IgD-negative memory B cell (primary cell): ENCODE results near the gene INSRR. TPM values are rescaled to one million over a fixed set of nuclear protein-coding genes. Genes with fewer than 3 reads are reported as not detected.

Experiments used
- H3K27ac Mint-ChIP-seq, 3 donors: one replicate each; pipeline ENCODE4 v1.8.0; 2020 to 2022; ENCODE audit warnings: mild to moderate bottlenecking in 3 of 3, mixed read lengths in 3 of 3, moderate library complexity in 1 of 3
- H3K27me3 Mint-ChIP-seq: one replicate; pipeline ENCODE4 v1.8.0; 2021; ENCODE audit warnings: mixed read lengths
- H3K36me3 Mint-ChIP-seq: one replicate; pipeline ENCODE4 v1.8.0; 2020; ENCODE audit warnings: mild to moderate bottlenecking, mixed read lengths
- H3K4me1 Mint-ChIP-seq, 3 donors: one replicate each; pipeline ENCODE4 v1.8.0; 2020 to 2022; ENCODE audit warnings: mixed read lengths in 3 of 3, mild to moderate bottlenecking in 1 of 3
- H3K4me3 Mint-ChIP-seq, 4 donors: one replicate each; pipeline ENCODE4 v1.8.0; 2020 to 2022; ENCODE audit warnings: mild to moderate bottlenecking in 4 of 4, mixed read lengths in 4 of 4, moderate library complexity in 3 of 4
- H3K9me3 Mint-ChIP-seq, 3 donors: one replicate each; pipeline ENCODE4 v1.8.0; 2020 to 2021; ENCODE audit warnings: mixed read lengths in 3 of 3, mild to moderate bottlenecking in 1 of 3
- polyA plus RNA-seq: library from polyadenylated mRNA; unstranded; fragments of 300-500 nt; fragmentation: Illumina TruSeq; gene quantifications from one replicate; pipeline ENCODE4 v1.2.3, GENCODE V29; 2021

INSRR gene
- polyA plus RNA-seq, 1 donor from 2014 or later, result not detected

DNA sequence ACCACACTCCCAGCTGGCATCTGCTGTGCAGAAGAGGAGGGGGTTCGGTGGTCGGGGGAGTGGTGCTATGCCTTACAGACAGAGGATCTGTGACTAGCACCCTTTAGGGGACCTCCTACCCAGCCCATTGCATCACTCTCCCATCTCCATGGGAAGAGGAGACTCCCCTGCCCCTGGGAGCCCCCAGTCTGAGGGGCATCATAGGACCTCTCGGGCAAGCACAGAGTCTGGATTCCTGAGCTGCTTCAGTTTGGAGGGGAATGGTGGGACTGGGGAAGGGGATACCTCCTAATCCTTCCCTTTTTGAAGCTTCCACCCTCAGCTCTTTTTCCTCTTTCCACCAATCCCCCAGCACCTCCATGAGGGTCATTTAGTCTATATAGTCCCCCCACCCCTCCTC, 1.4 kb downstream of the INSRR start:
- Mint-ChIP-seq H3K4me3 (no peak overlapping the region), H3K36me3 (no peaks in the 10 kb centered on the region), H3K9me3 (no peaks in the 10 kb centered on the region), H3K27me3 (peaks cover 48% of the 10 kb centered on the region), H3K4me1 (peaks cover 4 to 9% (median 5%) of the 10 kb centered on the region in 3 donors), H3K27ac (no peak overlapping the region)

- peaks cover 4 to 6% (median 5%) of the 10 kb centered on the region in 3 donors for H3K4me1 Mint-ChIP-seq
- H3K27me3 Mint-ChIP-seq, result peaks cover 40% of the 10 kb centered on the region
- no peaks in the 10 kb centered on the region for H3K9me3 Mint-ChIP-seq
- no peak overlapping the region for H3K27ac Mint-ChIP-seq
- no peak overlapping the region for H3K4me3 Mint-ChIP-seq
- no peaks in the 10 kb centered on the region for H3K36me3 Mint-ChIP-seq
Measured at GRCh38 chr1:156856282-156856785, 2.6 kb downstream of the INSRR start.

GRCh38 chr1:156854634-156855033, 4.3 kb downstream of the INSRR start:
- H3K27me3 Mint-ChIP-seq, result peaks cover 34% of the 10 kb centered on the region
- peaks cover 2 to 4% (median 3%) of the 10 kb centered on the region in 3 donors for H3K4me1 Mint-ChIP-seq

GRCh38 chr1:156853761-156854160, 5.2 kb downstream of the INSRR start:
- peaks cover 2 to 4% (median 4%) of the 10 kb centered on the region in 3 donors for H3K4me1 Mint-ChIP-seq
- no peak overlapping the region for H3K27ac Mint-ChIP-seq
- peaks cover 35% of the 10 kb centered on the region for H3K27me3 Mint-ChIP-seq
- no peaks in the 10 kb centered on the region for H3K9me3 Mint-ChIP-seq
- H3K4me3 Mint-ChIP-seq, result no peak overlapping the region
- peaks cover 2% of the 10 kb centered on the region for H3K36me3 Mint-ChIP-seq

More at GRCh38 chr1:156854634-156855033, 4.3 kb downstream of the INSRR start:
- Mint-ChIP-seq H3K36me3 (peaks cover 2% of the 10 kb centered on the region), H3K4me3 (no peak overlapping the region), H3K9me3 (no peaks in the 10 kb centered on the region), H3K27ac (no peak overlapping the region)

- Mint-ChIP-seq H3K4me1 (peaks cover 0 to 1% (median 0%) of the 10 kb centered on the region in 3 donors), H3K4me3 (no peak overlapping the region), H3K9me3 (no peaks in the 10 kb centered on the region), H3K27me3 (peaks cover 33% of the 10 kb centered on the region), H3K36me3 (peaks cover 2% of the 10 kb centered on the region), H3K27ac (no peak overlapping the region)
Measured at GRCh38 chr1:156852418-156852874, 6.5 kb downstream of the INSRR start.

DNA sequence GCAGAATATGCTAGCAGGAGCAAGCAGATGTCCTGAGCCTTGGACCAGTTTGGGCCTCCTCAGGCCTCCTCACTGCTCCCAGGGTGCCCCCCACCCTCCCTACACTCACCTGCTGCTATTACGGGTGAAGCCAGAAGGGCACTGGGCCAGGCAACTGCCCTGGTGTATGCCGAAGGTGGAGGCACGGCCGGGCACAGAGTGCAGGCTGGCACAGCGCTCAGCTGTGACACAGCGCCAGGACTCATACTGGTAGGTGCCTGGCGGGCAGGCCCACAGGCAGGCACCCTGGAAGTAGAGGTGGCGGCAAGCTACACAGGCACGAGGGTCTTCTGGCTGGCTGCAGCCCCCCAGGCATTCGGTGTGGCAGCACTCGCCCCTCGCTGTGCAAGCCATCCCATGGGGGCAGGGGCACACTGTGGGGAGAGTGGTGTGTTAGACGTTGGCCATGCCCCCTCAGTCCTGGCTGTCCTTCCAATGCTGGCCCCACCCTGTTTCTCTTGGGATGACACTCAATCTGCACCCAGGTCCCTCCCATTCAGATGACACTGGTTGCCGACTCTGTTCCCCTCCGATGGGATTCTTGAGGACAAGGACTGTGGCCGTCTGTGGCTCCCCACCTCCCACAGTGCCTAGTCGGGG, 7.0 kb downstream of the INSRR start:
- Mint-ChIP-seq H3K36me3 (peaks cover 2% of the 10 kb centered on the region), H3K27me3 (peaks cover 37% of the 10 kb centered on the region), H3K4me3 (no peak overlapping the region), H3K9me3 (no peaks in the 10 kb centered on the region), H3K4me1 (peaks cover 0 to 1% (median 1%) of the 10 kb centered on the region in 3 donors), H3K27ac (no peak overlapping the region)

GRCh38 chr1:156849151-156849496, 9.8 kb downstream of the INSRR start:
- Mint-ChIP-seq H3K4me1 (peaks cover 0 to 6% (median 1%) of the 10 kb centered on the region in 3 donors), H3K27me3 (peaks cover 51% of the 10 kb centered on the region), H3K36me3 (peaks cover 2% of the 10 kb centered on the region), H3K27ac (no peak overlapping the region), H3K4me3 (peak overlapping the region in 1 of 4 donors; percentile 58), H3K9me3 (no peaks in the 10 kb centered on the region)

DNA sequence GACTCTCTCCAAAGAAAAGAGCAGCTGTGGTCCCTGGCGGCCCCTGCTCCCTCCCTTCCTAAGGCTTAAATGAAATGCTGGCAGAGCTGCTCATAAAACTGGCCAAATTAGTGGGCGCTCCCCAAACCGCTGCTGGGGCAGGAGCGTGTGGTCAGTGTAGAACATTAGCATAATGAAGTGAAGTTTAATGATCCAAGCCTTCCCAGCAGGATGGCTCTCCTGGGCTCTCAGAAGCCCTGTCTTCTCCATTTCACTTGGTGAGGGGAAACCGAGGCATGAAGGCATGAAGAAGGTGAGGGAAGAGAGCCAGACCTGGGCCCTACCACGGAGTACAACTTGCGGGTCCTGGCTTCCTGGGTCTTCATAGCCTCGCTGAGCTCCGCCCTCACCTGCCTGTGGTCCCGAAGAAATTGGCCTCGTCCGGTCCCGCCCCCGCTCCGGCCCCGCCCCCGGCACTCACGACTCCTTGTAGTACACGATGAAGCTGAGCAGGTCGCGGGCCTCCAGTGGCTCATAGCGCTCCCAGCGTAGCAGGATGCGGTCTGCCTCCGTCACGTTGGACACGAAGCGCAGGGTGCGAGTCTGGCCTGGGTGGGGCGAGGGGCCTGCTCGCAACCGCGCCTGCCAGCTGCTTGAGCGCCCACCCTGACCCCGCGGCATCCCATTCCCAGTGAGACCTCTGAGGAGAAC, 10.3 kb downstream of the INSRR start:
- Mint-ChIP-seq H3K36me3 (peaks cover 2% of the 10 kb centered on the region), H3K27ac (no peak overlapping the region), H3K9me3 (no peaks in the 10 kb centered on the region), H3K4me3 (peak overlapping the region in 2 of 4 donors; percentile 39 to 58), H3K27me3 (peaks cover 50% of the 10 kb centered on the region), H3K4me1 (peaks cover 0 to 6% (median 1%) of the 10 kb centered on the region in 3 donors)

GRCh38 chr1:156847591-156848460, 11.1 kb downstream of the INSRR start:
- Mint-ChIP-seq H3K9me3 (peaks cover 0 to under 1% (median 0%) of the 10 kb centered on the region in 3 donors), H3K27ac (no peak overlapping the region), H3K4me3 (peak overlapping the region in 2 of 4 donors; percentile 39 to 58), H3K4me1 (peaks cover 0 to 6% (median 1%) of the 10 kb centered on the region in 3 donors), H3K27me3 (peaks cover 53% of the 10 kb centered on the region), H3K36me3 (peaks cover 2% of the 10 kb centered on the region)

- H3K27me3 Mint-ChIP-seq, result peaks cover 59% of the 10 kb centered on the region
- H3K4me1 Mint-ChIP-seq, result peaks cover 0 to 6% (median 1%) of the 10 kb centered on the region in 3 donors
- H3K9me3 Mint-ChIP-seq, result peaks cover 0 to 2% (median 0%) of the 10 kb centered on the region in 3 donors
- no peak overlapping the region for H3K4me3 Mint-ChIP-seq
- no peak overlapping the region for H3K27ac Mint-ChIP-seq
- peaks cover 2% of the 10 kb centered on the region for H3K36me3 Mint-ChIP-seq
Measured at GRCh38 chr1:156846643-156847042, 12.3 kb downstream of the INSRR start.

- Mint-ChIP-seq H3K36me3 (peaks cover 2% of the 10 kb centered on the region), H3K27ac (no peak overlapping the region), H3K4me1 (peaks cover 0 to 6% (median 1%) of the 10 kb centered on the region in 3 donors), H3K4me3 (peak overlapping the region in 1 of 4 donors; percentile 54), H3K27me3 (peaks cover 60% of the 10 kb centered on the region), H3K9me3 (peaks cover 0 to 2% (median 0%) of the 10 kb centered on the region in 3 donors)
Measured at GRCh38 chr1:156845953-156846545, 12.9 kb downstream of the INSRR start.

DNA sequence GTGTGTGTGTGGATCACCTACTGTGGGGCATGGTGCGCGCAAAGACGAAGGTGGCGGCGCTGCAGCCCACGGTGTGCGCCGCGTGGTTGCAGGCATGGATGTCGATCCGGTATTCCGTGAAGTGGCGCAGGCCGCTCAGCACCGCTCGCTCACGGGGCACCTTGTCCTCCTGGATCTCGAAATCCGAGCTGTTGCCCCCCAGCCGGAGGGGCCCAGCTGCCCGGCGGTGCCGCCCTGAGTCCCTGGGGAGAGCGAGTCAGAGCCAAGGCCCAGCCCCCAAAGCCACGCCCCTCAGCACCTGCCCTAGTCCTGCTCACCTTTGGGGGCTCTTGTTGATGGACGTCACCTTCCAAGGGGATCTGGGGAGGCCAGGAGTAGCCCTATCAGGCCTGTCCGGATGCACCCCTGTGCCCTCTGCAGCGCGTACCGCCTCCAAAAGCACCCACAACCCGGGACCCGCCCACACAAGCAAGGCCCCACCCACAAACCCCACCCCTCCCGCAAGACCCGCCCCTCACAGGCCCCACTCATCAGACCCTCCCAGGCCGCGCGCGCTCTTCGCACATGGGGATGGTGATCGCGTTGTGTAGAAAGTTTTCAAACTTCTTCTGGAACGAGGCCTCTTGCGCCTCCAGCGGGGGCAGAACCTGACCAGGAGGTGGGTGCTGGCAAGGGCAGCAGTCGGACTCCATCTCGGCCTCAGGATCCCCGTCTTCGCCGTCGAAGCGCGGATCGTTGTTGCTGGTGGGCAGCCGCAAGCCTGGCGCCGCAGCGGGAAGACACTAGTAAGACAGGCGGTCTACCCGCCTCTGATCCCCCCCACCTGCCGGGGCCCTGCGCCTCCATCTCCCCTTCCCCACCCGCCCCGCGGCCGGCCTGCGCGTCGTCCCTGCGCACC, 13.6 kb downstream of the INSRR start:
- Mint-ChIP-seq H3K27ac (no peak overlapping the region), H3K36me3 (no peaks in the 10 kb centered on the region), H3K4me3 (peak overlapping the region in 2 of 4 donors; percentile 8 to 31), H3K4me1 (peaks cover 0 to 6% (median 1%) of the 10 kb centered on the region in 3 donors), H3K9me3 (peaks cover 0 to 2% (median 0%) of the 10 kb centered on the region in 3 donors), H3K27me3 (peaks cover 62% of the 10 kb centered on the region)

DNA sequence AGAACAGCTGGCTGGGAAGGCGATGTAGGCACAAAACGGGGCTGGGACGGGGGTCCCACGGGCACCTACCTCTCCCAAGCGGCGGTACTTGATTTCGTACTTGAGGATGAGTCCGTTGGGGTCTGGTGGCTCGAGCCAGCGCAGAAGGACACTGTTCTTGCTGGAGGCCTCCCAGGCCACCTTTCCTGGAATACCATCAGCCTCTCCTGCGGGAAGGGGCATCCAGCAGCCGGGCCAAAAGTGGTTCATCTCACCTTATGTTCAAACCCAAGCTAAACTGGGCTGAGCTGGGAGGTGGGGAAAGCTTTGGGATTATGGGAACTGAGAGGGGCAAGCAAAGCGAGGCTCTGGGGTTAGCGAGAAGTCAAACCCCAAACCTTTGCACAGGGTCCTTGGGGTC, 14.3 kb downstream of the INSRR start:
- Mint-ChIP-seq H3K27me3 (peaks cover 64% of the 10 kb centered on the region), H3K27ac (no peak overlapping the region), H3K4me3 (peak overlapping the region in 2 of 4 donors; percentile 8 to 43), H3K36me3 (no peaks in the 10 kb centered on the region), H3K4me1 (peaks cover 0 to 6% (median 1%) of the 10 kb centered on the region in 3 donors), H3K9me3 (peaks cover 0 to 2% (median 0%) of the 10 kb centered on the region in 3 donors)
